RWPE2 (cell line): ENCODE results near the gene JUND.

ENCODE experiments used
- ATAC-seq: fragments of 200-7000 bp; cut with Tn5 transposase; 3 replicates; pipeline ENCODE4 v1.9.1; 2021; ENCODE audit warnings: low read depth
- DNase-seq: peaks from one replicate; pipeline ENCODE4 v3.0.0-alpha.2; 2020; ENCODE audit warnings: low spot score
- H3K27ac ChIP-seq: fragments of 450-650 bp; 2 replicates; pipeline ENCODE4 v1.5.1; 2017; ENCODE audit warnings: mild to moderate bottlenecking; ENCODE audit not compliant: poor library complexity, severe bottlenecking
- H3K27me3 ChIP-seq: fragments of 250-450 bp; sonication (Bioruptor Pico); 2 replicates; pipeline ENCODE4 v1.5.1; 2021; ENCODE audit warnings: mild to moderate bottlenecking, moderate library complexity; ENCODE audit not compliant: insufficient read depth, poor library complexity, severe bottlenecking
- H3K36me3 ChIP-seq: fragments of 250-450 bp; sonication (Bioruptor Pico); 2 replicates; pipeline ENCODE4 v1.5.1; 2020; ENCODE audit warnings: low read depth, mild to moderate bottlenecking, moderate library complexity
- H3K4me1 ChIP-seq: fragments of 250-450 bp; sonication (Bioruptor Pico); 2 replicates; pipeline ENCODE4 v1.5.1; 2021; ENCODE audit warnings: mild to moderate bottlenecking, moderate library complexity; ENCODE audit not compliant: insufficient read depth, poor library complexity, severe bottlenecking
- H3K4me3 ChIP-seq: fragments of 250-450 bp; sonication (Bioruptor Pico); 2 replicates; pipeline ENCODE4 v1.5.1; 2021; ENCODE audit warnings: mild to moderate bottlenecking, moderate library complexity; ENCODE audit not compliant: severe bottlenecking
- H3K9me3 ChIP-seq: fragments of 250-450 bp; sonication (Bioruptor Pico); 2 replicates; pipeline ENCODE4 v1.5.1; 2021; ENCODE audit warnings: mild to moderate bottlenecking, moderate library complexity; ENCODE audit not compliant: severe bottlenecking
- TF ChIP-seq, protein P1 (sequence below): fragments of 450-650 bp; IDR thresholded peaks from one replicate; pipeline ENCODE4 v1.5.1; 2017; ENCODE audit warnings: mild to moderate bottlenecking, moderate library complexity; ENCODE audit not compliant: poor library complexity, severe bottlenecking

Gene JUND

DNA sequence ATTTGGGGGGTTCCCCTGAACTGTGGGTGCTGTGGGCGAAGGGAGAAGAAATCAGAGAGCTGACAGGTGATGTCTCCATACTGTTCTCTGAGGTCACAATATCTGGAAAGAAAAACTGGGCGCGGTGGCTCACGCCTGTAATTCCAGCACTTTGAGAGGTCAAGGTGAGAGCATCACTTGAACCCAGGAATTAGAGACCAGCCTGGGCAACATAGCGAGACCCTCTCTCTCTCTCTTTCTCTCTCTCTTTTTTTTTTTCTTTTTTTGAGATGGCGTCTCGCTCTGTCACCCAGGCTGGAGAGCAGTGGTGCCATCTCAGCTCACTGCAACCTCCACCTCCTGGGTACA lies 29.1 kb downstream of the JUND start:
- no peak for ATAC-seq
- no peaks in the 10 kb centered on the region for H3K4me1 ChIP-seq
- H3K36me3 ChIP-seq, result no peaks in the 10 kb centered on the region
- H3K9me3 ChIP-seq, result no peaks in the 10 kb centered on the region
- H3K27ac ChIP-seq, result no peak overlapping the region
- H3K27me3 ChIP-seq, result no peaks in the 10 kb centered on the region
- no peak for DNase-seq
- no peak overlapping the region for H3K4me3 ChIP-seq
- TF ChIP-seq, protein P1, sequence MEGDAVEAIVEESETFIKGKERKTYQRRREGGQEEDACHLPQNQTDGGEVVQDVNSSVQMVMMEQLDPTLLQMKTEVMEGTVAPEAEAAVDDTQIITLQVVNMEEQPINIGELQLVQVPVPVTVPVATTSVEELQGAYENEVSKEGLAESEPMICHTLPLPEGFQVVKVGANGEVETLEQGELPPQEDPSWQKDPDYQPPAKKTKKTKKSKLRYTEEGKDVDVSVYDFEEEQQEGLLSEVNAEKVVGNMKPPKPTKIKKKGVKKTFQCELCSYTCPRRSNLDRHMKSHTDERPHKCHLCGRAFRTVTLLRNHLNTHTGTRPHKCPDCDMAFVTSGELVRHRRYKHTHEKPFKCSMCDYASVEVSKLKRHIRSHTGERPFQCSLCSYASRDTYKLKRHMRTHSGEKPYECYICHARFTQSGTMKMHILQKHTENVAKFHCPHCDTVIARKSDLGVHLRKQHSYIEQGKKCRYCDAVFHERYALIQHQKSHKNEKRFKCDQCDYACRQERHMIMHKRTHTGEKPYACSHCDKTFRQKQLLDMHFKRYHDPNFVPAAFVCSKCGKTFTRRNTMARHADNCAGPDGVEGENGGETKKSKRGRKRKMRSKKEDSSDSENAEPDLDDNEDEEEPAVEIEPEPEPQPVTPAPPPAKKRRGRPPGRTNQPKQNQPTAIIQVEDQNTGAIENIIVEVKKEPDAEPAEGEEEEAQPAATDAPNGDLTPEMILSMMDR, result no peak

DNA sequence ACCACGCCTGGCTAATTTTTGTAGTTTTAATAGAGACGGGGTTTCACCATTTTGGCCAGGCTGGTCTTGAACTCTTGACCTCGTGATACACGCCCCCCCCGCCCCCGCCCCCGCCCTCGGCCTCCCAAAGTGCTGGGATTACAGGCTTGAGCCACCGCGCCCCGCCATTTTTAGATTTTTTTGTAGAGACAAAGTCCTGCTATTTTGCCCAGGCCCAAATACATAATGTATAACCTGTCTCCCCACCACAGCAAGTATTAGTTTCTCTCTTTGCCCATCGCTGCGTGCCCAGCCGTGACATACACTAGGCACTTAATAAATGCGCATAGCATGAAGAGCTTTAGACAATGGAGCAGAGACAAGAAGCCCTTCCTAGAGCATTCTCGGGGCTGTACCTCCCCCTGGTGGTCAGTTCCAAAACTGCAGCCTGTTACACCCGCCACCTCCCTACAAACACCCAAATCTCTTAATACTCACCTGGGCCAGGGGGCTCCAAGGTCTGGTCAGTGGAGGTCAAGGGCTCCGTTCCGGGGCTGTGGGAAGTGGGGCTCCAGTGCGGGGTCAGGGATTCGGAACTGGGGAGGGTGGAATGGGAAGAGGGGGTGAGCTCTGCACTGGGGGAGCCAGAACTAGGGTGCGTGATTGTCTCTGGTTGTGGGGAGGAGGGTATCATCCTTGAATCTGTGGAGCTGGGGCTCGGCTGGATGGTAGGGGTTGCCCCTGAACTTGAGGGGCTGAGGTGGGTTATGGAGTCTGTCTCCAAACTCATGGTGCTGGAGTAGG lies 29.6 kb downstream of the JUND start:
- DNase-seq (no peak), ATAC-seq (peak; percentile 68)
- no peaks in the 10 kb centered on the region for H3K4me1 ChIP-seq
- no peaks in the 10 kb centered on the region for H3K27me3 ChIP-seq
- H3K27ac ChIP-seq, result no peak overlapping the region
- TF ChIP-seq, protein P1, result peak; percentile 80
- no peaks in the 10 kb centered on the region for H3K9me3 ChIP-seq
- H3K4me3 ChIP-seq, result no peak overlapping the region
- H3K36me3 ChIP-seq, result no peaks in the 10 kb centered on the region

DNA sequence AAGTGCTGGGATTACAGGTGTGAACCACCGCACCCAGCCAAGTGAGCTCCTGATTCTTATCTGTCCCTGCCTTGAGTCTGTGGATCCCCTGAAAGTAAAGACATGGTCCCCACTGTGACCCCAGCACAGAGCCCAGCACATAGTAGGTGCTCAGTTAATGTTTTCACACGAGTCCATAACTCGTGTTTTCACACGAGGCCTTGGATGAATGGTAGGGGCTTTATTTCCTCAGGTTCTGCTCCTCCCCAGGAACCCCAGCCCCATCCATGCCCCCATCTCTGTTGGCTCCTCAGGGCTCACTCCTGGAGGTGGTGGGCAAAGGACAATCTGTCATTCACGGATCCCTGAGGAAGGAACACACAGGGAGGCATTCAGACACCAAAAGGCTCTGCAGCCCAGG lies 31.6 kb downstream of the JUND start:
- Histone ChIP-seq H3K36me3 (no peaks in the 10 kb centered on the region), H3K27me3 (no peaks in the 10 kb centered on the region), H3K4me3 (no peak overlapping the region), H3K27ac (no peak overlapping the region), H3K4me1 (no peaks in the 10 kb centered on the region), H3K9me3 (no peaks in the 10 kb centered on the region)
- TF ChIP-seq, protein P1, result no peak
- DNase-seq, result no peak
- no peak for ATAC-seq

DNA sequence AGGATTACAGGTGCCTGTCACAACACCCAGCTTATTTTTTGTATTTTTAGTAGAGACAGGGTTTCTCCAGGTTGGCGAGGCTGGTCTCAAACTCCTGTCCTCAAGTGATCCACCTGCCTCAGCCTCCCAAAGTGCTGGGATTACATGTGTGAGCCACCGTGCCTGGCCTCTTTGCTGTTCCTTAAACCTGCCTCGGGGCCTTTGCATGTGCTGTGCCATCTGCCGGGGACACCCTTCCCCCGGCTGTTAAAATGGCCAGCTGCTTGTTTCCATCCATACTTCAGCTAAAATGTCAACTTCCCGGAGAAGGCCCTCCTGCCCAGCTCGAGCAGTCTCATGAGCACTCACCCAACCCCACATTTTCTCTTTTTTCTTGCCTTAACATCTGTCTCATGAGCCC lies 36.1 kb downstream of the JUND start:
- DNase-seq (no peak), ATAC-seq (no peak)
- H3K4me1 ChIP-seq, result no peaks in the 10 kb centered on the region
- H3K9me3 ChIP-seq, result no peaks in the 10 kb centered on the region
- H3K27ac ChIP-seq, result no peak overlapping the region
- H3K4me3 ChIP-seq, result no peak overlapping the region
- TF ChIP-seq, protein P1, result no peak
- H3K27me3 ChIP-seq, result no peaks in the 10 kb centered on the region
- H3K36me3 ChIP-seq, result no peaks in the 10 kb centered on the region

DNA sequence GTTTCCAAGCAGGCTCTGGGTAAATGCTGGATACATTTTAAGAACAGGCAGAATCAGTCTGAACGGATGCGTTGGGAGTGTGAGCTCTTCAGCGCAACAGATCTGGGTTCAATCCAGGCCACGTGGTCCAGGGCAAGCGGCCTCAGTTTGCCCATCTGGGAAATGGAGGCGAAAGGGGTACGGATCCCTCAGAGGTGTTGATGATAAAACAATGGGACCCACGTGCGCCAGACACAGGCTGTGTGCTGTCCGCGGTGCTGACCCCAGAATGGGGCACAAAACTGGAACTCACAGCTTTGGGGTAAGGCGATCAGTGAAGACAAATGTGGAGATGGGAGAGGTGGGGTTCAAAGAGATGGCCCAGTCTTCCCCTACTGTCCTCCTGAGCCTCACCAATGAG lies 42.1 kb downstream of the JUND start:
- Histone ChIP-seq H3K4me1 (no peaks in the 10 kb centered on the region), H3K27me3 (no peaks in the 10 kb centered on the region), H3K4me3 (no peak overlapping the region), H3K9me3 (no peaks in the 10 kb centered on the region), H3K27ac (no peak overlapping the region), H3K36me3 (no peaks in the 10 kb centered on the region)
- ATAC-seq (no peak), DNase-seq (no peak)
- TF ChIP-seq, protein P1, result no peak
